Measurements from ENCODE around the gene IMMT. TPM values are rescaled to one million over a fixed set of nuclear protein-coding genes. Genes with fewer than 3 reads are reported as not detected.

Gene IMMT
- total and polyA plus RNA-seq, 10 donors = 30.7 to 80.9 (median 66.1) TPM

DNA sequence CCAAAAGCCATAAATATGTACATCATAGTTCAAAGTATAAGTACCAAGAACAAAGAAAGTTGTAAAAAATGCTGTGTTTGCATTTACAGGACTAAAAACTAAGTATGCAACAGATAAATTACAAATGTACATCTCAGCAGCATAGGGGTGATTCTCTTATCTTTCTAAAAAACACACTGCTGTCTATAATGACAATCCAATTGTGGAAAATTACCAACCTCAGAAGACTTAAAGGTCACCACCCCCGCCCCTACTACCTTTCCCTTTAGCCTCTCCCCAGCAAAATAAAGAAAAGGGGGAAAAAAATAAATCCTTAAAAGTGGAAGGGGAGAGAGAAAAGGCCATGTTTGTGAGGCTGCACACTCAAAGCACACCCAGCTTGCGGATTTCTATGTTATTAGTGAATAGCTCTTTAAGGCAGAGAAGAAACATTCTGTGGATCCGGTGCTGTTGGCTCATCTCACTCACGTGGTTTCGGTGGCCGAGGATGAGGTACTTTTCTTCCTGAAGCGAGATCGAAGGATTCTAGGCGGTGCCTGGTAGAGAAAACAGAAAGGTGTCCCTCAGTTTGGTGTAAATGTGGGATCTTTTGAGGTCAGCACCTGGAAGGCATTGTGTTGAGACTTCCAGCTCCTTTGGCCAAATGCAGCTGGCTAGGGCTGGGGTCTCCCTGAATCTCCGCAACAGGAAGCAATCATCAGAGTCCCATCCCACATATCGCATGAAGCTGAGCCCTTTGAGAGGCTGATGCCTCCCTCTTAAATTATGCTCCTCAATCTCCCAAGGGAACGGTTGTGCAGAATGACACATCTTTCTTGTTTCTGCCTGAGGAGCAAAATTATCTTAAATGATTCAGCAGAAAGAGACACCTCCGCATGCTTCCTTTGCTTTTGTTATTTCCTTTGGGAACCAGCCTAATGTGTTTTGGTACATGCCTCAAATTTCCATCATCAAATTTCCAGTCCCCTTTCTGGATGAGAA lies 21.6 kb upstream of the IMMT start:
- Histone ChIP-seq H3K36me3 (peaks cover under 1 to 31% (median 26%) of the 10 kb centered on the region in 6 donors), H3K4me3 (no peak overlapping the region), H3K27ac (no peak overlapping the region), H3K27me3 (replicated peaks in 1 of 7) (no peaks in the 10 kb centered on the region), H3K4me1 (peaks cover 0 to 8% (median 6%) of the 10 kb centered on the region in 6 donors), H3K9me3 (no peaks in the 10 kb centered on the region)
- TF ChIP-seq, protein P1, sequence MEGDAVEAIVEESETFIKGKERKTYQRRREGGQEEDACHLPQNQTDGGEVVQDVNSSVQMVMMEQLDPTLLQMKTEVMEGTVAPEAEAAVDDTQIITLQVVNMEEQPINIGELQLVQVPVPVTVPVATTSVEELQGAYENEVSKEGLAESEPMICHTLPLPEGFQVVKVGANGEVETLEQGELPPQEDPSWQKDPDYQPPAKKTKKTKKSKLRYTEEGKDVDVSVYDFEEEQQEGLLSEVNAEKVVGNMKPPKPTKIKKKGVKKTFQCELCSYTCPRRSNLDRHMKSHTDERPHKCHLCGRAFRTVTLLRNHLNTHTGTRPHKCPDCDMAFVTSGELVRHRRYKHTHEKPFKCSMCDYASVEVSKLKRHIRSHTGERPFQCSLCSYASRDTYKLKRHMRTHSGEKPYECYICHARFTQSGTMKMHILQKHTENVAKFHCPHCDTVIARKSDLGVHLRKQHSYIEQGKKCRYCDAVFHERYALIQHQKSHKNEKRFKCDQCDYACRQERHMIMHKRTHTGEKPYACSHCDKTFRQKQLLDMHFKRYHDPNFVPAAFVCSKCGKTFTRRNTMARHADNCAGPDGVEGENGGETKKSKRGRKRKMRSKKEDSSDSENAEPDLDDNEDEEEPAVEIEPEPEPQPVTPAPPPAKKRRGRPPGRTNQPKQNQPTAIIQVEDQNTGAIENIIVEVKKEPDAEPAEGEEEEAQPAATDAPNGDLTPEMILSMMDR (IDR thresholded peaks at IDR 0.05 in 8 of 11, conservative IDR thresholded peaks at IDR 0.05 in 3 of 11) = no peak
- no peak for TF ChIP-seq POLR2AphosphoS5 (IDR thresholded peaks at IDR 0.05)
- no peak for TF ChIP-seq POLR2A (IDR thresholded peaks at IDR 0.05)
- no peak for DNase-seq
- intact Hi-C loops (cut with DNase I; ENCODE audit: low total_unique reads) = no loop called here
- 69 to 79% (median 72%) methylated on average over 13 of the region's 13 CpGs for WGBS, 5 donors

DNA sequence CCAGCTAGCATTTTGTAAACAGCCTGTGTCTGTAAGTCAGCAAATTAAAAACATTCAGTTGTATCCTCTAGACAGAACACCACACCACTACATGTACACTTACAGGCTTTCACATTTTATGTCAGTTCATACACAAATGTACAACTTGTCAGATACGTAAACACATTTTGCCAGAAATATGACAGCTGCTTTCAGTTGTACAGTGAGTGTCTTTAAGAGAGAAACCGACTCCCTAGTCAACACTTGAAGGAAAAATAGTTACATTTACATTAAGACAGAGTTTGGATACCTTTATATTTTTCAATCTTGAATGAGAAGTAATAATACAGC lies 19.2 kb upstream of the IMMT start:
- WGBS, 5 donors = 85 to 93% (median 91%) methylated on average over 2 of the region's 2 CpGs

DNA sequence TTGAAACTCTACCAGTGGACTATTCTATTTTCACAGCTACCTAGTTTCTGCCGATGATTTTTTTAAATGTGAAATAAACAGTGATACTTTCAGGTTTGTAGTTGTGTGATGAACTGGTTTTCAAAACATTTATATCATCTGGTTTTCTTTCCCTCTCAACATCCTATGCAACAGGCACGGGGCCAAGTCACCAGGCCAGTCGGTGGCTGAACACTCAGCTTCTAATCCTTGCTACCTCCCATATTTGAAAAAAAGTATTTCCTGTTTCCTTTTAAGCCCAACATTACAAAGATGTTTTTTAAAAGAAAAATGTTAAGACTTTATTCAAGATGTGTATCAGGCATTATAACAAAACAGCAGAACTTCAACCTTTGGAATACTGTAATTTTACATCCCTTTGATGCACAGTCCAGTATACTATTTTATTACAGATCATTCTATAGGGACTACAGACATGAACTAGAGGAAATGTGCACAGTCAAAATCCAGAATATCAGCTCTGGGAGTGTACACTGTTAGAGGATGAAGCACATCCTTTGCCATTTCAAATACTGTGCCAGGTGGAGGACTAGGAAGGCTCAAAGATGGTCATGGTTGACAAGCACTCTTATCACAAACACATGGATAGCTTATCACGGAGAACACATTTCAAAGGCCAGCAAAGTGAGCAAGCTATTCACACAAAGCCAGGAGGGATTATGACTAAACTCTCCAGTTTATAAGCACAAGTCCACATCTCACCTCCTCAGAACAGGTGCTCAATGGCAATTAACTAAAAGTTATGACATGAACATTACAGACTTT lies 18.6 kb upstream of the IMMT start:
- Histone ChIP-seq H3K36me3 (peaks cover 2 to 61% (median 56%) of the 10 kb centered on the region in 6 donors), H3K9me3 (no peaks in the 10 kb centered on the region), H3K4me3 (no peak overlapping the region), H3K27ac (peak overlapping the region in 2 of 8 donors; percentile 3), H3K4me1 (peaks cover 0 to 17% (median 0%) of the 10 kb centered on the region in 6 donors), H3K27me3 (replicated peaks in 1 of 7) (no peaks in the 10 kb centered on the region)
- DNase-seq = no peak
- intact Hi-C loops (cut with DNase I; ENCODE audit: low total_unique reads) = no loop called here
- TF ChIP-seq, protein P1 (IDR thresholded peaks at IDR 0.05 in 8 of 11, conservative IDR thresholded peaks at IDR 0.05 in 3 of 11) = no peak
- TF ChIP-seq POLR2A (IDR thresholded peaks at IDR 0.05) (no peak), POLR2AphosphoS5 (IDR thresholded peaks at IDR 0.05) (no peak)
- WGBS, 5 donors = 54 to 67% (median 63%) methylated on average over 4 of the region's 4 CpGs

More for the DNA sequence above, 19.2 kb upstream of the IMMT start:
- intact Hi-C loops (cut with DNase I; ENCODE audit: low total_unique reads) = no loop called here
- H3K27me3 ChIP-seq (replicated peaks in 1 of 7) = no peaks in the 10 kb centered on the region
- no peak for DNase-seq
- no peak overlapping the region for H3K4me3 ChIP-seq
- no peaks in the 10 kb centered on the region for H3K9me3 ChIP-seq
- peaks cover 0 to 17% (median 0%) of the 10 kb centered on the region in 6 donors for H3K4me1 ChIP-seq
- peak overlapping the region in 2 of 8 donors; percentile 3 for H3K27ac ChIP-seq
- TF ChIP-seq POLR2AphosphoS5 (IDR thresholded peaks at IDR 0.05) = no peak
- TF ChIP-seq, protein P1 (IDR thresholded peaks at IDR 0.05 in 8 of 11, conservative IDR thresholded peaks at IDR 0.05 in 3 of 11) = no peak
- H3K36me3 ChIP-seq = peaks cover 2 to 55% (median 50%) of the 10 kb centered on the region in 6 donors

Measured in spleen (tissue), 11 donors.